ENCODE measurements around the gene FAAP20. TPM values are rescaled to one million over a fixed set of nuclear protein-coding genes. Genes with fewer than 3 reads are reported as not detected.
A peak's percentile ranks its signal among the peaks of the same experiment; 100 is the strongest.

FAAP20 gene
- total and polyA plus RNA-seq, 2 of the 8 experiments (the other 6 are each of a cell fraction or from before 2014, with no cell fraction given): 58.4 to 99.8 TPM

DNA sequence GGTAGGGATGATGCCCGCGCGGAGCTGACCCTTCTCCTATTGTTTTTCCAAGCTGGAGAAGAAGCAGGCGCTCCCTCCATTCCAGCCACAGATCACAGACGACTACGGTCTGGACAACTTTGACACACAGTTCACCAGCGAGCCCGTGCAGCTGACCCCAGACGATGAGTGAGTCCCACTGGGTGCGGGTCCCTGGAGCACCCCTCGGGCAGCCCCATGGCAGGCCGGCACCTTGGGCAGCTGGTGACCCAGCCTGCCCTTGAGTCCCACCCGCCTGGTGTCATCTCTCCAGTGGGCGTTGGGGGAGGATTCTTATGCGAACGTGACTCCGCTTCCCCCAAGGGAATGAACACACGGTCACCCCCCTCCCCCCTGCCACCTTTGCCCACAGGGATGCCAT is 10.0 kb downstream of the FAAP20 start:
- H3K79me2 ChIP-seq (ENCODE audit: control insufficient read depth in 1 of 2, insufficient read depth in 2 of 2, low read length in 2 of 2): no peaks in the 10 kb centered on the region
- no peak overlapping the region for H2BK5ac ChIP-seq (ENCODE audit: low read depth, low read length)
- H3K56ac ChIP-seq (replicated peaks; ENCODE audit: insufficient read length, low read depth, low read length): no peak overlapping the region
- no peak overlapping the region for H4K5ac ChIP-seq (ENCODE audit: insufficient read length, low read depth, low read length)
- no peaks in the 10 kb centered on the region for H3K9me3 ChIP-seq (ENCODE audit: insufficient read depth in 2 of 2, low read depth in 1 of 2, low read length in 1 of 2)
- H2BK20ac ChIP-seq (ENCODE audit: low read length): no peak overlapping the region
- no peak overlapping the region for H3K23ac ChIP-seq (ENCODE audit: insufficient read length)
- peaks cover 0 to 11% (median 9%) of the 10 kb centered on the region in 4 experiments; a peak in 5 of 8 replicates for H3K36me3 ChIP-seq (ENCODE audit: control insufficient read depth in 2 of 4, insufficient read depth in 4 of 4, low read length in 3 of 4)
- peaks cover 0 to 10% of the 10 kb centered on the region in 2 experiments for H4K20me1 ChIP-seq (replicated peaks in 1 of 2; ENCODE audit: control insufficient read depth in 1 of 2, insufficient read depth in 2 of 2, low read length in 2 of 2)
- H4K8ac ChIP-seq (ENCODE audit: extremely low read depth, insufficient read depth, low read length): peak overlapping the region; percentile 51; the same call in 1 of the 2 replicates
- FAIRE-seq (no peak), DNase-seq (ENCODE audit: low read depth in 1 of 2, low spot score in 2 of 2) (no peak)
- no peak overlapping the region for H3K4me3 ChIP-seq (ENCODE audit: extremely low read depth in 1 of 4, insufficient read depth in 2 of 4, low read depth in 3 of 4, low read length in 4 of 4)
- no peak overlapping the region for H3K27ac ChIP-seq (ENCODE audit: low read depth, low read length)
- H3K4me2 ChIP-seq (ENCODE audit: insufficient read depth in 1 of 2, low read depth in 2 of 2, low read length in 2 of 2): no peak overlapping the region
- H3K18ac ChIP-seq (ENCODE audit: extremely low read depth, low read length): no peak overlapping the region
- no peak overlapping the region for H2AK5ac ChIP-seq (ENCODE audit: low read depth, low read length)
- H3K4ac ChIP-seq (replicated peaks; ENCODE audit: insufficient read length, low read depth, low read length): no peak overlapping the region
- H2BK15ac ChIP-seq (ENCODE audit: low read length): no peak overlapping the region
- peaks cover 2% of the 10 kb centered on the region; the same call in 1 of the 2 replicates for H3K23me2 ChIP-seq (ENCODE audit: low read depth, low read length)
- ChIA-PET POLR2A (ENCODE audit: partially characterized antibody) (no interaction called here), CTCF (ENCODE audit: partially characterized antibody) (interaction anchor here (1.0 to 2.2 kb wide), 3 partner anchors 10 to 197 kb away, joined by 3 to 11 read pairs (median 6); no protein-coding TSS in a partner anchor)
- H4K91ac ChIP-seq (replicated peaks; ENCODE audit: insufficient read length, low read length): no peak overlapping the region
- no peak for TF ChIP-seq ZNF274 (IDR thresholded peaks at IDR 0.05; ENCODE audit: borderline replicate concordance, extremely low read depth, low read length)
- TF ChIP-seq SAP30 (IDR thresholded peaks at IDR 0.05; ENCODE audit: insufficient read depth, insufficient replicate concordance, low read length): no peak
- no peak for TF ChIP-seq SRF (IDR thresholded peaks at IDR 0.05; ENCODE audit: low read depth, low read length)
- no peak for TF ChIP-seq CBX8 (IDR thresholded peaks at IDR 0.05; ENCODE audit: borderline replicate concordance, low read depth, low read length)
- no peak for TF ChIP-seq NRF1 (IDR thresholded peaks at IDR 0.05; ENCODE audit: low read depth, low read length)
- TF ChIP-seq BRCA1 (IDR thresholded peaks at IDR 0.05; ENCODE audit: low read depth, low read length): no peak
- no peak for TF ChIP-seq BCL11A (IDR thresholded peaks at IDR 0.05; ENCODE audit: low read depth in 2 of 2, low read length in 2 of 2)
- no peak for TF ChIP-seq KDM4A (IDR thresholded peaks at IDR 0.05; ENCODE audit: low read depth, low read length, severe bottlenecking)
- no peak for TF ChIP-seq NANOG (IDR thresholded peaks at IDR 0.05; ENCODE audit: insufficient read depth, low read depth, low read length, poor library complexity, severe bottlenecking)
- TF ChIP-seq PHF8 (conservative IDR thresholded peaks at IDR 0.05; ENCODE audit: low read depth, low read length): no peak
- TF ChIP-seq E2F6 (IDR thresholded peaks at IDR 0.05): no peak
- TF ChIP-seq POU5F1 (IDR thresholded peaks at IDR 0.05; ENCODE audit: low read depth, low read length): no peak
- TF ChIP-seq EGR1 (IDR thresholded peaks at IDR 0.05; ENCODE audit: borderline replicate concordance, low read depth, low read length): no peak
- H3K27me3 ChIP-seq (replicated peaks in 1 of 4; ENCODE audit: control insufficient read depth in 3 of 4, extremely low read depth in 1 of 4, insufficient read depth in 3 of 4, low read length in 3 of 4): no peaks in the 10 kb centered on the region
- peaks cover 0 to 2% (median under 1%) of the 10 kb centered on the region in 4 experiments; a peak in 3 of 7 replicates for H3K4me1 ChIP-seq (replicated peaks in 1 of 4; ENCODE audit: control insufficient read depth in 3 of 4, insufficient read depth in 4 of 4, low read length in 3 of 4)
- H3K14ac ChIP-seq (ENCODE audit: insufficient read length): no peak overlapping the region
- no peak overlapping the region for H3K9ac ChIP-seq (replicated peaks in 1 of 4; ENCODE audit: extremely low read depth in 1 of 4, low read depth in 3 of 4, low read length in 3 of 4)
- H2BK12ac ChIP-seq (ENCODE audit: low read depth, low read length): no peak overlapping the region
- no peak overlapping the region for H2AFZ ChIP-seq (ENCODE audit: low read length)
- H2BK120ac ChIP-seq (replicated peaks; ENCODE audit: low read depth, low read length): no peak overlapping the region
- H3K79me1 ChIP-seq (ENCODE audit: low read depth, low read length): no peaks in the 10 kb centered on the region
- 94% methylated on average over 15 of the region's 18 CpGs; no CpG with 5 or more reads in 1 of the 2 experiments for WGBS, 2 experiments (ENCODE audit: extremely low coverage in 1 of 2, insufficient coverage in 1 of 2, insufficient read length in 1 of 2, insufficient replicate concordance in 2 of 2, low coverage in 1 of 2, low lambda C conversion rate in 2 of 2, missing lambda C conversion rate in 1 of 2)

All from H1 (cell line).